HG03575 (cell line): ENCODE results near the gene SYN1.

ENCODE experiments used
- ATAC-seq: cut with Tn5 transposase; IDR thresholded peaks from one replicate; pipeline ENCODE4 v1.9.1; 2021; ENCODE audit not compliant: unreplicated experiment, insufficient number of reproducible peaks, low FRiP score; ENCODE audit errors: extremely low read depth

Gene SYN1

GRCh38 chrX:47560934-47561658 is 58.6 kb downstream of the SYN1 start, which contains the start of gene ARAF:
ARAF (plus strand) TSS chrX:47561205; CDS start chrX:47562968, 1,763 bp downstream.
- peak; percentile 50 for ATAC-seq

GRCh38 chrX:47560179-47560933 is 59.3 kb downstream of the SYN1 start:
- ATAC-seq: no peak

- ATAC-seq: no peak
These were observed 61.2 kb downstream of the SYN1 start for GRCh38 chrX:47558436-47558835.

GRCh38 chrX:47556045-47556623 is 63.5 kb downstream of the SYN1 start:
- peak; percentile 68 for ATAC-seq

- ATAC-seq: no peak
These were observed 76.2 kb downstream of the SYN1 start for GRCh38 chrX:47543496-47543895.

GRCh38 chrX:47540754-47541538 is 78.7 kb downstream of the SYN1 start:
- ATAC-seq: no peak

- no peak for ATAC-seq
These were observed 79.8 kb downstream of the SYN1 start for GRCh38 chrX:47539860-47540259.

GRCh38 chrX:47530049-47530448 is 89.6 kb downstream of the SYN1 start:
- ATAC-seq: no peak

- ATAC-seq: no peak
These were observed 90.1 kb downstream of the SYN1 start for GRCh38 chrX:47529548-47529947.

- no peak for ATAC-seq
These were observed 95.9 kb downstream of the SYN1 start for GRCh38 chrX:47523713-47524166.

GRCh38 chrX:47523297-47523696 is 96.4 kb downstream of the SYN1 start:
- no peak for ATAC-seq
